Subcutaneous abdominal adipose tissue (tissue), 5 donors: Measurements from ENCODE around the gene ALDOA.
A peak's percentile ranks its signal among the peaks of the same experiment; 100 is the strongest.
"Not testable (repeated sequence)": the region's sequence is repeated elsewhere in the genome, so short reads cannot be mapped to it uniquely, and the experiment has no call there.

Source experiments
- H3K27ac ChIP-seq: one replicate; pipeline ENCODE4 v1.7.0; 2013; ENCODE audit warnings: low read depth, mild to moderate bottlenecking, inconsistent platforms, low read length, moderate library complexity
- H3K27me3 ChIP-seq, 5 donors: one replicate each; pipeline ENCODE4 v1.7.0; 2013; ENCODE audit warnings: low read length in 5 of 5, inconsistent platforms in 1 of 5; ENCODE audit not compliant: control insufficient read depth in 5 of 5, insufficient read depth in 4 of 5
- H3K36me3 ChIP-seq, 5 donors: one replicate each; pipeline ENCODE4 v1.7.0; 2013; ENCODE audit warnings: low read length in 5 of 5; ENCODE audit not compliant: control insufficient read depth in 5 of 5, insufficient read depth in 5 of 5
- H3K4me1 ChIP-seq, 5 donors: one replicate each; pipeline ENCODE4 v1.7.0; 2013; ENCODE audit warnings: low read length in 5 of 5, mild to moderate bottlenecking in 3 of 5, moderate library complexity in 1 of 5; ENCODE audit not compliant: control insufficient read depth in 5 of 5, insufficient read depth in 5 of 5
- H3K4me3 ChIP-seq, 5 donors: one replicate each; pipeline ENCODE4 v1.7.0; 2013; ENCODE audit warnings: low read length in 5 of 5, low read depth in 1 of 5
- H3K9ac ChIP-seq, 5 donors: one replicate each; pipeline ENCODE4 v1.7.0; 2013; ENCODE audit warnings: low read length in 5 of 5, mild to moderate bottlenecking in 4 of 5, moderate library complexity in 3 of 5
- H3K9me3 ChIP-seq, 5 donors: one replicate each; pipeline ENCODE4 v1.7.0; 2013; ENCODE audit warnings: low read length in 5 of 5; ENCODE audit not compliant: control insufficient read depth in 5 of 5
- donor health status: healthy.
- donor health status: healthy.
- donor health status: healthy.
- donor health status: healthy.
- donor health status: healthy.

Gene ALDOA

GRCh38 chr16:30065102-30065942, at the start of gene ALDOA:
Gene ALDOA (plus strand): TSS chr16:30065760. CDS start chr16:30066898, 1,138 bp downstream.
- peaks cover 0 to 35% (median 30%) of the 10 kb centered on the region in 5 donors for H3K36me3 ChIP-seq
- peak within 1 kb of the TSS; percentile 89 to 98 (median 96) for H3K4me3 ChIP-seq
- H3K27me3 ChIP-seq = no peaks in the 10 kb centered on the region
- peaks cover 23 to 76% (median 73%) of the 10 kb centered on the region in 5 donors for H3K4me1 ChIP-seq
- H3K9ac ChIP-seq = peak within 1 kb of the TSS; percentile 87 to 97 (median 95)
- H3K27ac ChIP-seq = peak within 1 kb of the TSS; percentile 98
- no peaks in the 10 kb centered on the region for H3K9me3 ChIP-seq

DNA sequence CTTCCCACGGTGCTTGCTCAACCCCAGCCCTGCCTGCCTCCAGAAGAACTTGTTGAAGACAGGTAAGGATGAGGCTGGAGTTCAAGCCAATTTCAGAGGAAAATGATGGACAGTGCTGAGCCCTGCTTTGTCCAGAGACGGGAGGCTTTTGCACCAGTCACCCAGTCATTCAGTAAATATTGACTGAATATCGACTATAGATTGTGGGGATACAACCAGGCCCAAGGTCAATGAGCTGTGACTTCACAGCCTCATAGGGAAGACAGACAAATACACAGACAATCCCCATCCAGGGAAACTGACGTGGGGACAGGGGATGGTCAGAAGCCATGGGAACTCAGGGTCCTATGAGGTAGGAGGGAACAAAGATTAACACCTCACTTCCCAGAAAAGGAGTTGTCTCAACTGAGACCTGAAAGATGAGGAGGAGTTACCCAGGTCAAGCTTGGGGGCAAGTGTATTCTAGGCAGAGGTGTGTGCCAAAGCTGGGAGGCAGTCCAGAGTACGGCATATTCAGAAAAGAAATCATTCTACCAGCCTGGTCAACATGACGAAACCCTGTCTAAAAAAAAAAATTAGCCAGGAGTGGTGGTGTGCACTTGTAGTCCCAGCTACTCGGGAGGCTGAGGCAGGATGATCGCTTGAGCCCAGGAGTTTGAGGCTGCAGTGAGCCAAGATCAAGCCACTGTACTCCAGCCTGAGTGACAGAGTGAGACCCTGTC, 48.8 kb upstream of the ALDOA start:
- Histone ChIP-seq H3K9me3 (no peaks in the 10 kb centered on the region), H3K36me3 (no peaks in the 10 kb centered on the region), H3K27me3 (peaks cover 6 to 10% (median 7%) of the 10 kb centered on the region in 5 donors), H3K9ac (no peak overlapping the region), H3K4me1 (peaks cover 0 to 8% (median 7%) of the 10 kb centered on the region in 5 donors), H3K4me3 (no peak overlapping the region), H3K27ac (no peak overlapping the region)

DNA sequence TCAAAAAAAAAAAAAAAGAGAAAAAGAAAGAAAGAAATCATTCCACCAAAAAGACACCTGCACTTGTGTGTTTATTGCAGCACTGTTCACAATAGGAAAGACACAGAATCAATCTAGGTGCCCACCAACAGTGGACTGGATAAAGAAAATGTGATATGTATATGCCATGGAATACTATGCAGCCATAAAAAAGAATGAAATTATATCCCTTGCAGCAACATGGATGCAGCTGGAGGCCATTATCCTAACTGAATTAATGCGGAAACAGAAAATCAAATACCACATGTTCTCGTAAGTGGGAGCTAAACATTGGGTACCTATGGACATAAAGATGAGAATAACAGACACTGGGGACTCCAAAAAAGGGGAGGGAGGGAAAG, 48.3 kb upstream of the ALDOA start:
- Histone ChIP-seq H3K9me3 (no peaks in the 10 kb centered on the region), H3K36me3 (no peaks in the 10 kb centered on the region), H3K9ac (no peak overlapping the region), H3K27me3 (peaks cover under 1 to 5% (median 3%) of the 10 kb centered on the region in 5 donors), H3K4me3 (no peak overlapping the region), H3K4me1 (peaks cover 0 to 10% (median 8%) of the 10 kb centered on the region in 5 donors), H3K27ac (no peak overlapping the region)

- not testable (repeated sequence) for H3K4me1 ChIP-seq, H3K27me3 ChIP-seq, H3K36me3 ChIP-seq, H3K4me3 ChIP-seq, H3K27ac ChIP-seq, H3K9ac ChIP-seq, H3K9me3 ChIP-seq
Observed at GRCh38 chr16:30017937-30018336, 47.6 kb upstream of the ALDOA start.

GRCh38 chr16:30018731-30019158, 46.8 kb upstream of the ALDOA start:
- Histone ChIP-seq H3K27ac (no peak overlapping the region), H3K9me3 (no peaks in the 10 kb centered on the region), H3K36me3 (no peaks in the 10 kb centered on the region), H3K4me3 (no peak overlapping the region), H3K27me3 (peaks cover 0 to 5% (median 0%) of the 10 kb centered on the region in 5 donors), H3K4me1 (peaks cover 0 to 10% (median 8%) of the 10 kb centered on the region in 5 donors), H3K9ac (no peak overlapping the region)

DNA sequence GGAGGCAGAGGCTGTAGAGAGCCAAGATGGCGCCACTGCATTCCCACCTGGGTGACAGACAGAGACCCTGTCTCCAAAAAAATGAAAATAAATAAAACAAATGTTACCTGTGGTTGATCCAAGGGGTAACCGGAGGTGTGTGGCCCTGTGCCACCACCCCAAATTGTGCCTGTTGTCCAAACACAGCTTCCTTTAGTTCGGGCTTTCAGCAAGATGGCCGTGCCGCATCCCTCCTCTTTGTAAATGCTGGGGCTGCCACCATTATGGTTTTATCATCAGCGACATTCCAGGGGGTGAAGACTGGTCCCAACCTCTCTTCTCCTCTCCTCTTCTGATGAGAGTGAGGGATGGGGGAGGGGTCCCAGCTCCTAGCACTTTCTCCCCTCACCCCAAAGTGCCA, 42.7 kb upstream of the ALDOA start, which contains the start of gene C16orf92:
C16orf92 (plus strand) TSS at position 312 of the 400 bp plus-strand sequence. CDS start 143 bp downstream, outside the sequence.
- Histone ChIP-seq H3K9ac (no peak within 1 kb of the TSS), H3K36me3 (no peaks in the 10 kb centered on the region), H3K9me3 (no peaks in the 10 kb centered on the region), H3K27me3 (peaks cover 10 to 29% (median 21%) of the 10 kb centered on the region in 5 donors), H3K4me1 (peaks cover 0 to 10% (median 8%) of the 10 kb centered on the region in 5 donors), H3K4me3 (no peak within 1 kb of the TSS), H3K27ac (no peak within 1 kb of the TSS)

- H3K9me3 ChIP-seq = no peaks in the 10 kb centered on the region
- H3K27ac ChIP-seq = no peak overlapping the region
- peaks cover 11 to 35% (median 27%) of the 10 kb centered on the region in 5 donors for H3K27me3 ChIP-seq
- no peaks in the 10 kb centered on the region for H3K36me3 ChIP-seq
- H3K9ac ChIP-seq = no peak overlapping the region
- H3K4me3 ChIP-seq = no peak overlapping the region
- H3K4me1 ChIP-seq = peaks cover 0 to 10% (median 8%) of the 10 kb centered on the region in 5 donors
Observed at GRCh38 chr16:30023586-30023985, 42.0 kb upstream of the ALDOA start.

DNA sequence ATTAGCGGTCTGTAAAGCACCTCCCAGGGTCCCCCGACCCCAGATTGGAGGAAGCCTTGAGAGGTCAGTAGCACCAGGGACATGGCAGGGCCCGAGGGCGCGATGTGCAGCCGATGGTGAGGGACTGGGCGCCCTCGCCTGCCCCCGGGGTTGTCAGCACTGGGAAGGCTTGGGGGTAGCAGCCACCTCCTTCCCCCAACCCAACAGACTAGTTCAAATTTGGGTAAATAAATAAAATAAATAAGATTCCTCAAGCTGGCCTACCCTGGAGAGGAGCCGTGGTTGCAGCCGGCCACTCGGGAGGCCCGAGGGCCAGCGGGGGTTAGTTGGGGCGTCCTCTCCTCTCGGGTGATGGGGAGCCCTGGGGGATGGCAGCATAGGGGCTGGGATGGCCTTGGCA, 41.1 kb upstream of the ALDOA start:
- Histone ChIP-seq H3K4me1 (peaks cover 0 to 10% (median 8%) of the 10 kb centered on the region in 5 donors), H3K9me3 (no peaks in the 10 kb centered on the region), H3K36me3 (no peaks in the 10 kb centered on the region), H3K27ac (no peak overlapping the region), H3K27me3 (peaks cover 19 to 44% (median 35%) of the 10 kb centered on the region in 5 donors), H3K4me3 (no peak overlapping the region), H3K9ac (no peak overlapping the region)

- no peaks in the 10 kb centered on the region for H3K9me3 ChIP-seq
- H3K9ac ChIP-seq = no peak overlapping the region
- H3K27ac ChIP-seq = no peak overlapping the region
- H3K36me3 ChIP-seq = no peaks in the 10 kb centered on the region
- peaks cover 0 to 10% (median 8%) of the 10 kb centered on the region in 5 donors for H3K4me1 ChIP-seq
- H3K4me3 ChIP-seq = no peak overlapping the region
- peaks cover 25 to 51% (median 42%) of the 10 kb centered on the region in 5 donors for H3K27me3 ChIP-seq
Observed at GRCh38 chr16:30025156-30025555, 40.4 kb upstream of the ALDOA start.

DNA sequence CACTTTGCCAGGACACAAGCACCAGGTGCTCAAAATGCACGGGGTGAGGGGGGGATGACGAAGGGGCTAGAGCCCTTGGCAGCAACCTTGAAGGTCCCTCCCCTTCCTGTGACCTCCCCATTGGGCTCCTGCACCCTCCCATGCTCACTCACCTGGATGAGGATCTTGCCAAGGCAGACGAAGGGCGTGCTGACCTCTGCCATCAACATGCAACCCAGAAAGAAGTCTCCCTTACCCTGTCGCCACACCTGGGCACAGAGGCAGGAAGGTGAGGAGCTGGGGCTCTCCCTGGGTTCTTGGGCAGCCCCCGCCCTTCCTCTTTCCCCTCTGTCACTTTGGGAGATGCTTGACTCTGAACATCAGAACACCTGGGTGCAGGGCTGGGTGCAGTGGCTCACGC, 40.0 kb upstream of the ALDOA start:
- no peak overlapping the region for H3K27ac ChIP-seq
- H3K36me3 ChIP-seq = no peaks in the 10 kb centered on the region
- peaks cover 26 to 54% (median 44%) of the 10 kb centered on the region in 5 donors for H3K27me3 ChIP-seq
- H3K4me1 ChIP-seq = peaks cover 0 to 10% (median 8%) of the 10 kb centered on the region in 5 donors
- no peak overlapping the region for H3K4me3 ChIP-seq
- no peak overlapping the region for H3K9ac ChIP-seq
- H3K9me3 ChIP-seq = no peaks in the 10 kb centered on the region
